BJ (cell line): ENCODE measurements around the gene EMX1. TPM values are rescaled to one million over a fixed set of nuclear protein-coding genes. Genes with fewer than 3 reads are reported as not detected.

Experiments used
- CTCF ChIA-PET: fragments of 350-600 bp; formaldehyde crosslinking; extraction: SDS; loops from one replicate; lab custom pipeline; 2021; ENCODE audit warnings: antibody characterized with exemption, inconsistent platforms; lab: Yijun Ruan, JAX
- POLR2A ChIA-PET: fragments of 300-600 bp; sonication (Branson Sonifier 250); formaldehyde crosslinking; extraction: SDS; loops from one replicate; lab custom pipeline; 2021; ENCODE audit warnings: antibody characterized with exemption; lab: Charles Lee
- DNase-seq: peaks from one replicate; pipeline ENCODE4 v3.0.0-alpha.2; 2011; ENCODE audit warnings: low read depth
- H3K27me3 ChIP-seq: 2 replicates; pipeline ENCODE4 v1.6.0; 2011; ENCODE audit warnings: low read length; ENCODE audit not compliant: control insufficient read depth, insufficient read depth
- H3K36me3 ChIP-seq: 2 replicates; pipeline ENCODE4 v1.5.1; 2011; ENCODE audit warnings: low read length; ENCODE audit not compliant: control insufficient read depth, insufficient read depth
- H3K4me3 ChIP-seq: 2 replicates; pipeline ENCODE4 v1.5.1; 2011; ENCODE audit warnings: low read depth, mild to moderate bottlenecking, control low read depth, low read length
- CTCF ChIP-seq: IDR thresholded peaks from 2 replicates; pipeline ENCODE4 v1.5.1; 2011; ENCODE audit warnings: low read depth, mild to moderate bottlenecking, control low read depth, inconsistent platforms, low read length, moderate library complexity; ENCODE audit not compliant: insufficient read depth
- polyA plus RNA-seq: library from polyadenylated mRNA; depleted of rRNA; stranded (reverse); fragments of >200 nt; gene quantifications from 2 replicates; pipeline ENCODE4 v1.2.3, GENCODE V29; 2011

EMX1 gene
- polyA plus RNA-seq, 1 experiment = not detected

GRCh38 chr2:72924353-72925240 lies 7.3 kb downstream of the EMX1 start:
- ChIA-PET POLR2A (no interaction called here), CTCF (interaction anchor here (0.9 to 1.4 kb wide), 3 partner anchors 30 to 252 kb away, joined by 3 read pairs; no protein-coding TSS in a partner anchor)
- peaks cover 83% of the 10 kb centered on the region for H3K27me3 ChIP-seq
- no peak for TF ChIP-seq CTCF
- no peaks in the 10 kb centered on the region for H3K36me3 ChIP-seq
- DNase-seq = no peak
- H3K4me3 ChIP-seq = no peak overlapping the region

GRCh38 chr2:72925328-72925943 lies 8.1 kb downstream of the EMX1 start:
- Histone ChIP-seq H3K27me3 (peaks cover 81% of the 10 kb centered on the region), H3K4me3 (no peak overlapping the region), H3K36me3 (no peaks in the 10 kb centered on the region)
- POLR2A ChIA-PET = no interaction called here
- CTCF ChIA-PET = interaction anchor here (0.7 to 4.4 kb wide), 7 partner anchors 8 to 252 kb away, joined by 3 to 18 read pairs (median 3); partner anchors contain the start of gene EMX1
- no peak for DNase-seq
- no peak for TF ChIP-seq CTCF

- H3K36me3 ChIP-seq = no peaks in the 10 kb centered on the region
- POLR2A ChIA-PET = no interaction called here
- peaks cover 72% of the 10 kb centered on the region for H3K27me3 ChIP-seq
- DNase-seq = no peak
- no peak overlapping the region for H3K4me3 ChIP-seq
- TF ChIP-seq CTCF = no peak
- CTCF ChIA-PET = interaction anchor here (0.7 to 4.4 kb wide), 8 partner anchors 9 to 251 kb away, joined by 3 to 18 read pairs (median 4); partner anchors contain the start of gene EMX1
Observed at GRCh38 chr2:72926368-72926767, 9.0 kb downstream of the EMX1 start.

GRCh38 chr2:72926811-72927465 lies 9.6 kb downstream of the EMX1 start:
- no peak for DNase-seq
- no peaks in the 10 kb centered on the region for H3K36me3 ChIP-seq
- CTCF ChIA-PET = interaction anchor here (0.8 to 4.4 kb wide), 8 partner anchors 10 to 250 kb away, joined by 3 to 18 read pairs (median 4); partner anchors contain the start of gene EMX1
- POLR2A ChIA-PET = no interaction called here
- no peak for TF ChIP-seq CTCF
- peaks cover 69% of the 10 kb centered on the region for H3K27me3 ChIP-seq
- no peak overlapping the region for H3K4me3 ChIP-seq
